Caco-2 (cell line): ENCODE data around the gene RASSF10. TPM values are rescaled to one million over a fixed set of nuclear protein-coding genes. Genes with fewer than 3 reads are reported as not detected.

Source experiments
- BruUV-seq: library from RNA; stranded (reverse); fragments of 400-500 nt; replicated peaks from 2 replicates; lab custom pipeline; 2021; lab: Mats Ljungman, UMichigan
- CTCF ChIA-PET: fragments of 300-600 bp; sonication (Branson Sonifier 250); formaldehyde crosslinking; loops from one replicate; lab custom pipeline; 2022; ENCODE audit warnings: antibody characterized with exemption; lab: Charles Lee
- POLR2A ChIA-PET: fragments of 300-600 bp; sonication (Branson Sonifier 250); formaldehyde crosslinking; loops from one replicate; lab custom pipeline; 2022; ENCODE audit warnings: antibody characterized with exemption; lab: Charles Lee
- DNase-seq, 2 experiments: peaks; one replicate each; pipeline versions ENCODE4 v3.0.0 to v3.0.0-alpha.2; 2020 to 2022
- H3K27me3 ChIP-seq: replicated peaks from 2 replicates; pipeline ENCODE4 v1.6.0; 2011; ENCODE audit warnings: low read length; ENCODE audit not compliant: control insufficient read depth, insufficient read depth
- H3K36me3 ChIP-seq: 2 replicates; pipeline ENCODE4 v1.5.1; 2011; ENCODE audit warnings: low read length; ENCODE audit not compliant: control insufficient read depth, insufficient read depth
- H3K4me1 ChIP-seq: fragments of 250-450 bp; sonication (Bioruptor Pico); 2 replicates; pipeline ENCODE4 v1.5.1; 2020; ENCODE audit warnings: mild to moderate bottlenecking
- H3K4me3 ChIP-seq: 2 replicates; pipeline ENCODE4 v1.5.1; 2011; ENCODE audit warnings: low read depth, mild to moderate bottlenecking, control low read depth, low read length
- H3K9me3 ChIP-seq: fragments of 250-450 bp; sonication (Bioruptor Pico); 2 replicates; pipeline ENCODE4 v1.5.1; 2020; ENCODE audit warnings: mild to moderate bottlenecking, moderate library complexity
- H3K27ac Mint-ChIP-seq: one replicate; pipeline ENCODE4 v1.8.0; 2022; ENCODE audit warnings: mixed read lengths; ENCODE audit not compliant: unreplicated experiment
- H3K27me3 Mint-ChIP-seq: one replicate; pipeline ENCODE4 v1.8.0; 2022; ENCODE audit warnings: mixed read lengths; ENCODE audit not compliant: insufficient read depth, unreplicated experiment
- H3K36me3 Mint-ChIP-seq: one replicate; pipeline ENCODE4 v1.8.0; 2022; ENCODE audit warnings: mild to moderate bottlenecking, mixed read lengths; ENCODE audit not compliant: insufficient read depth, unreplicated experiment
- H3K4me1 Mint-ChIP-seq: one replicate; pipeline ENCODE4 v1.8.0; 2022; ENCODE audit warnings: low read depth, mixed read lengths; ENCODE audit not compliant: unreplicated experiment
- H3K4me3 Mint-ChIP-seq: one replicate; pipeline ENCODE4 v1.8.0; 2022; ENCODE audit warnings: mild to moderate bottlenecking, moderate library complexity, mixed read lengths; ENCODE audit not compliant: unreplicated experiment
- H3K9me3 Mint-ChIP-seq: one replicate; pipeline ENCODE4 v1.8.0; 2022; ENCODE audit warnings: mixed read lengths; ENCODE audit not compliant: unreplicated experiment
- CTCF ChIP-seq, 2 experiments: fragments of 200-600 bp in 1 of 2; IDR thresholded peaks; 1 replicate in 1 of 2; 2 replicates in 1 of 2; pipeline versions ENCODE4 v1.5.1 to v1.8.0; 2011 to 2022; ENCODE audit warnings: antibody characterized with exemption in 1 of 2, control low read depth in 1 of 2, inconsistent platforms in 1 of 2, low read depth in 1 of 2, low read length in 1 of 2, mild to moderate bottlenecking in 1 of 2, moderate library complexity in 1 of 2; ENCODE audit not compliant: insufficient read depth in 1 of 2, severe bottlenecking in 1 of 2, unreplicated experiment in 1 of 2
- intact Hi-C: fragments of 100-400 bp; cut with micrococcal nuclease; formaldehyde crosslinking; loops from one replicate; pipeline ENCODE4 v1.10.0; 2022; ENCODE audit not compliant: unreplicated experiment
- total RNA-seq: library from RNA; stranded (reverse); gene quantifications from 2 replicates; pipeline ENCODE4 v1.2.3, GENCODE V29; 2022

Gene RASSF10
- total RNA-seq, 1 experiment from 2014 or later = 0.91 TPM

- Histone ChIP-seq H3K9me3 (no peaks in the 10 kb centered on the region), H3K36me3 (no peaks in the 10 kb centered on the region), H3K4me3 (no peak overlapping the region), H3K27me3 (no peaks in the 10 kb centered on the region), H3K4me1 (no peaks in the 10 kb centered on the region)
- Mint-ChIP-seq H3K9me3 (no peaks in the 10 kb centered on the region), H3K27ac (no peak overlapping the region), H3K4me1 (no peaks in the 10 kb centered on the region), H3K27me3 (peaks cover 32% of the 10 kb centered on the region), H3K36me3 (no peaks in the 10 kb centered on the region), H3K4me3 (no peak overlapping the region)
- CTCF ChIA-PET = no interaction called here
- DNase-seq = no peak
- no TSS peak for BruUV-seq
- intact Hi-C loops = loop anchor here (5.0 kb wide), 2 partner anchors 48 to 133 kb away; no protein-coding TSS in a partner anchor
- TF ChIP-seq CTCF (IDR thresholded peaks at IDR 0.05; ENCODE audit: insufficient read depth in 1 of 2, low read depth in 1 of 2, low read length in 1 of 2, severe bottlenecking in 1 of 2, unreplicated experiment in 1 of 2) = no peak
- POLR2A ChIA-PET = no interaction called here
Measured at GRCh38 chr11:13019313-13019712, 10.2 kb downstream of the RASSF10 start.

- Histone ChIP-seq H3K9me3 (no peaks in the 10 kb centered on the region), H3K27me3 (no peaks in the 10 kb centered on the region), H3K4me1 (no peaks in the 10 kb centered on the region), H3K4me3 (no peak overlapping the region), H3K36me3 (no peaks in the 10 kb centered on the region)
- peaks cover 27% of the 10 kb centered on the region for H3K27me3 Mint-ChIP-seq
- no peaks in the 10 kb centered on the region for H3K9me3 Mint-ChIP-seq
- no peak for TF ChIP-seq CTCF (IDR thresholded peaks at IDR 0.05; ENCODE audit: insufficient read depth in 1 of 2, low read depth in 1 of 2, low read length in 1 of 2, severe bottlenecking in 1 of 2, unreplicated experiment in 1 of 2)
- DNase-seq = no peak
- no peak overlapping the region for H3K27ac Mint-ChIP-seq
- no TSS peak for BruUV-seq
- no peak overlapping the region for H3K4me3 Mint-ChIP-seq
- CTCF ChIA-PET = interaction anchor here (1.2 kb wide), 1 partner anchor 60 kb away, joined by 6 read pairs; no protein-coding TSS in a partner anchor
- intact Hi-C loops = no loop called here
- H3K4me1 Mint-ChIP-seq = no peaks in the 10 kb centered on the region
- no peaks in the 10 kb centered on the region for H3K36me3 Mint-ChIP-seq
- POLR2A ChIA-PET = no interaction called here
Measured at GRCh38 chr11:13023423-13023822, 14.3 kb downstream of the RASSF10 start.

- DNase-seq = no peak
- Histone ChIP-seq H3K36me3 (no peaks in the 10 kb centered on the region), H3K4me1 (no peaks in the 10 kb centered on the region), H3K27me3 (peaks cover 1% of the 10 kb centered on the region), H3K9me3 (no peaks in the 10 kb centered on the region), H3K4me3 (no peak overlapping the region)
- POLR2A ChIA-PET = no interaction called here
- CTCF ChIA-PET = no interaction called here
- Mint-ChIP-seq H3K27ac (no peak overlapping the region), H3K4me1 (no peaks in the 10 kb centered on the region), H3K36me3 (no peaks in the 10 kb centered on the region), H3K4me3 (no peak overlapping the region), H3K27me3 (peaks cover 16% of the 10 kb centered on the region), H3K9me3 (no peaks in the 10 kb centered on the region)
- TF ChIP-seq CTCF (IDR thresholded peaks at IDR 0.05; ENCODE audit: insufficient read depth in 1 of 2, low read depth in 1 of 2, low read length in 1 of 2, severe bottlenecking in 1 of 2, unreplicated experiment in 1 of 2) = no peak
- intact Hi-C loops = no loop called here
- BruUV-seq = no TSS peak
Measured at GRCh38 chr11:13026722-13027121, 17.6 kb downstream of the RASSF10 start.
